ENCODE data around the gene PAX5. TPM values are rescaled to one million over a fixed set of nuclear protein-coding genes. Genes with fewer than 3 reads are reported as not detected.

Gene PAX5
- total and polyA plus RNA-seq, 2 of the 13 experiments (the other 11 are each of a cell fraction or from before 2014, with no cell fraction given) = not detected

DNA sequence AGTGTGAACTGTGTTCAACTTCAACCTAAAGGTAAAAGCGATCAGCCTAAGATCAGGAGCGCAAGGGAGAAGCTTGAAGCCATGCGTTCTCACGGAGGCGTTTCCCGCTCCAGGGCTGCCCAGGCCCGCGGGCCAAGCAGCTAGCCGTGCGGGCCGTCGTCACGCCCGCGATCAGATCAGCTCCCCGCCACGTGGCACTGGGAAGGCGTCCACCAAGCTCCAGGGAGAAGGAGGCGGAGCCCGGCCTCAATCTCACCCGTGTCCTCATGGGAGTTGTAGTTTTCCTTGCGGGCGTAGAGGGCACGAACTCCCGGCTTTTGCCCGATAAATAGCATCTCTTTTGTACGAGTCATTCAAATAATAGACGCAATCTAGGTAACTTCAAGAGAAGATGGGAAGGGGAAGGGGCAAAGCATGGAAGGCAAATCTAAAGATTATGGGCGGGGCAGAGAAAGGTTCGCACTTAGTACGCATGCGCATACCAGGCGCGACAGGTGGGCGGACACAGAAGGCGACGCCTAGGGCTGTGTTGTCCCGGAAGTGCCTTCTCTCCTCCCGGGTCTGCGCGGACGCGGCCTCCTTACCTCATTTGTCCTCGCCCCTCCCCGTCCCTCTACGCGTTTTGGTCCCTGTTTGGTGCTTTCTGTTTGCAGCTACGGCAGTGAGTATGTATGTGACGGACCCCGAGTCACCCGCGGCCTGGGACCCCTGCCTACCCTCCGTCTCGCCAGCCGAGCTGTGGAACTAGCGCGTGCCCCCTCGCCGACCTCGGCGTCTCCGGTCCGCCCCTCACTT lies 45.5 kb upstream of the PAX5 start (continued):
- TF ChIP-seq, protein P1, sequence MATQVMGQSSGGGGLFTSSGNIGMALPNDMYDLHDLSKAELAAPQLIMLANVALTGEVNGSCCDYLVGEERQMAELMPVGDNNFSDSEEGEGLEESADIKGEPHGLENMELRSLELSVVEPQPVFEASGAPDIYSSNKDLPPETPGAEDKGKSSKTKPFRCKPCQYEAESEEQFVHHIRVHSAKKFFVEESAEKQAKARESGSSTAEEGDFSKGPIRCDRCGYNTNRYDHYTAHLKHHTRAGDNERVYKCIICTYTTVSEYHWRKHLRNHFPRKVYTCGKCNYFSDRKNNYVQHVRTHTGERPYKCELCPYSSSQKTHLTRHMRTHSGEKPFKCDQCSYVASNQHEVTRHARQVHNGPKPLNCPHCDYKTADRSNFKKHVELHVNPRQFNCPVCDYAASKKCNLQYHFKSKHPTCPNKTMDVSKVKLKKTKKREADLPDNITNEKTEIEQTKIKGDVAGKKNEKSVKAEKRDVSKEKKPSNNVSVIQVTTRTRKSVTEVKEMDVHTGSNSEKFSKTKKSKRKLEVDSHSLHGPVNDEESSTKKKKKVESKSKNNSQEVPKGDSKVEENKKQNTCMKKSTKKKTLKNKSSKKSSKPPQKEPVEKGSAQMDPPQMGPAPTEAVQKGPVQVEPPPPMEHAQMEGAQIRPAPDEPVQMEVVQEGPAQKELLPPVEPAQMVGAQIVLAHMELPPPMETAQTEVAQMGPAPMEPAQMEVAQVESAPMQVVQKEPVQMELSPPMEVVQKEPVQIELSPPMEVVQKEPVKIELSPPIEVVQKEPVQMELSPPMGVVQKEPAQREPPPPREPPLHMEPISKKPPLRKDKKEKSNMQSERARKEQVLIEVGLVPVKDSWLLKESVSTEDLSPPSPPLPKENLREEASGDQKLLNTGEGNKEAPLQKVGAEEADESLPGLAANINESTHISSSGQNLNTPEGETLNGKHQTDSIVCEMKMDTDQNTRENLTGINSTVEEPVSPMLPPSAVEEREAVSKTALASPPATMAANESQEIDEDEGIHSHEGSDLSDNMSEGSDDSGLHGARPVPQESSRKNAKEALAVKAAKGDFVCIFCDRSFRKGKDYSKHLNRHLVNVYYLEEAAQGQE (IDR thresholded peaks at IDR 0.05; ENCODE audit: borderline replicate concordance in 1 of 2, low read depth in 1 of 2, low read length in 2 of 2) = peak in 1 of 2 experiments; percentile 65; a peak in 1 of 4 replicates
- no peak for TF ChIP-seq DDIT3 (CRISPR knock-in tag; IDR thresholded peaks at IDR 0.05)
- no peak for TF ChIP-seq MAFG (CRISPR knock-in tag; IDR thresholded peaks at IDR 0.05)
- TF ChIP-seq ZNF18 (CRISPR knock-in tag; IDR thresholded peaks at IDR 0.05; ENCODE audit: insufficient replicate concordance) = peak; percentile 96
- peak; percentile 93 for TF ChIP-seq SPEN (CRISPR knock-in tag; IDR thresholded peaks at IDR 0.05; ENCODE audit: low read depth)
- peak; percentile 98 for TF ChIP-seq HIVEP1 (CRISPR knock-in tag; IDR thresholded peaks at IDR 0.05)
- TF ChIP-seq BRCA1 (CRISPR knock-in tag; IDR thresholded peaks at IDR 0.05) = peak; percentile 95; the same call in 1 of the 2 replicates
- TF ChIP-seq FOXP1 (IDR thresholded peaks at IDR 0.05) = no peak
- TF ChIP-seq FOXP1 (CRISPR knock-in tag; IDR thresholded peaks at IDR 0.05) = no peak
- TF ChIP-seq MIER3 (CRISPR knock-in tag; IDR thresholded peaks at IDR 0.05; ENCODE audit: borderline replicate concordance) = peak; percentile 73; the same call in 1 of the 2 replicates
- no peak for TF ChIP-seq HNF4G (IDR thresholded peaks at IDR 0.05; ENCODE audit: borderline replicate concordance, low read depth, low read length)
- no peak for TF ChIP-seq HNF4G (CRISPR knock-in tag; IDR thresholded peaks at IDR 0.05; ENCODE audit: borderline replicate concordance, low read depth)
- TF ChIP-seq ZNF253 (CRISPR knock-in tag; IDR thresholded peaks at IDR 0.05; ENCODE audit: borderline replicate concordance) = peak; percentile 100
- TF ChIP-seq ZNF629 (CRISPR knock-in tag; conservative IDR thresholded peaks at IDR 0.05) = peak; percentile 71
- TF ChIP-seq SRY (CRISPR knock-in tag; IDR thresholded peaks at IDR 0.05) = peak; percentile 100

Measured in HepG2 (cell line).